ENCODE results near the gene RB1.

DNA sequence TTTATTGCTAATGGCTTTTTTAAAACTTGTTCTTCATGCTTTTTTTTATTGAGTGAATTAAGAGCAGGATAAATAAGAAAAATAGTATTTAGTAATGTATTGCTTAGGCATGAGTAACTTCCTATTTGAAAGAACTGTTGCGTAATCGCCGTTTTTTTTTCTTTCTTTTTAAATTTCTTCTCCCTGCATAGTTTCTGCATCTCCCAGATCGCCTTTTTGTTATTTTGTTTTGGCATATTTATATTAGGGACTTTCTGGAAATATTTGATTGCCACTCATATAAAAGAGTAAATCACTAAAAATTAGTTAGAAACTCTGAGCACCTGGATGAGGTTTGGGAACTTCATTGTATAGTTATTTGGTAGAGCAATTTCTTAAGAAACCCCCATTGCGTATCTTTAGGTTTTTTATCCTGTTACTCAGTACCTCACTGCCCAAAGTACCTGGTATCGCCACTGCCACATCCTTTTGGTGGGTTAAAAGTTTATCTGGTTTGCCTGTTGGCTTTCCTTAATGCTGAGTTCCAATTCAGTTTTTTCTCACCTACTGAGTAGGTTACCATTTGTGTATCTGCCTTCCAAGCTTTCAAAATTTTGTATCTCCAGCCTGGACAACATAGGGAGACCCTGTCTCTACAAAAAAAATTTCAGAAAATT, 145.5 kb downstream of the RB1 start:
- TF ChIP-seq, protein P1, sequence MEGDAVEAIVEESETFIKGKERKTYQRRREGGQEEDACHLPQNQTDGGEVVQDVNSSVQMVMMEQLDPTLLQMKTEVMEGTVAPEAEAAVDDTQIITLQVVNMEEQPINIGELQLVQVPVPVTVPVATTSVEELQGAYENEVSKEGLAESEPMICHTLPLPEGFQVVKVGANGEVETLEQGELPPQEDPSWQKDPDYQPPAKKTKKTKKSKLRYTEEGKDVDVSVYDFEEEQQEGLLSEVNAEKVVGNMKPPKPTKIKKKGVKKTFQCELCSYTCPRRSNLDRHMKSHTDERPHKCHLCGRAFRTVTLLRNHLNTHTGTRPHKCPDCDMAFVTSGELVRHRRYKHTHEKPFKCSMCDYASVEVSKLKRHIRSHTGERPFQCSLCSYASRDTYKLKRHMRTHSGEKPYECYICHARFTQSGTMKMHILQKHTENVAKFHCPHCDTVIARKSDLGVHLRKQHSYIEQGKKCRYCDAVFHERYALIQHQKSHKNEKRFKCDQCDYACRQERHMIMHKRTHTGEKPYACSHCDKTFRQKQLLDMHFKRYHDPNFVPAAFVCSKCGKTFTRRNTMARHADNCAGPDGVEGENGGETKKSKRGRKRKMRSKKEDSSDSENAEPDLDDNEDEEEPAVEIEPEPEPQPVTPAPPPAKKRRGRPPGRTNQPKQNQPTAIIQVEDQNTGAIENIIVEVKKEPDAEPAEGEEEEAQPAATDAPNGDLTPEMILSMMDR (conservative IDR thresholded peaks at IDR 0.05 in 1 of 2, IDR thresholded peaks at IDR 0.05 in 1 of 2; ENCODE audit: extremely low read depth in 1 of 2, insufficient read depth in 1 of 2, low read depth in 1 of 2, low read length in 2 of 2) = no peak
- no peak for TF ChIP-seq EZH2 (IDR thresholded peaks at IDR 0.05; ENCODE audit: borderline replicate concordance, low read length)

Data from mammary epithelial cell (primary cell).